GM12892 (cell line): ENCODE measurements around the gene DTNB.

Experiments
- POLR2A ChIP-seq: IDR thresholded peaks from 2 replicates; pipeline ENCODE4 v1.6.1; 2011; ENCODE audit warnings: low read depth, low read length, control low read depth
- POLR2AphosphoS5 ChIP-seq: IDR thresholded peaks from 2 replicates; pipeline ENCODE4 v1.6.1; 2011; ENCODE audit warnings: low read depth, low read length, control low read depth

DNA sequence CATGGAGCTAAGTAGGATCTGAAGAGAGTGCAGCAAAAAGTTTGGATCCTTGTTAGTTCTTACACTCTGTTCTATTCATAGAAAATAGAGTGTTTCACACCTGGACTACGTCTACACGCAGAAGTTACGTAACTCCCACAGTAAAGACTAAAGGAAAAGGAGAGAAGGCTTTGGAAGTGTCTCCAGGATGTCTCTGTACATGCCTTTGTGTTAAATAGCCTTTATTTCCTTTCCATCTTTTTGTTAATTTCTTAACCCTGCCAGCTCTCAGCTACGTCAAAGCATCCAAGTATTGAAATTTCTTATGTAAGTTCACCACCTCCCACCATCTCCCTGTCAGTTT, 8.4 kb downstream of the DTNB start:
- no peak for TF ChIP-seq POLR2AphosphoS5
- no peak for TF ChIP-seq POLR2A
